NCI-H1105 treated with DMSO at 0.1 percent for 48 hours (cell line): Measurements from ENCODE around the gene MYO1B.
"Not testable (repeated sequence)": the region's sequence is repeated elsewhere in the genome, so short reads cannot be mapped to it uniquely, and the experiment has no call there.

Source experiments
- DNase-seq: peaks from one replicate; lab custom pipeline; 2025; lab: John Stamatoyannopoulos, UW

Gene MYO1B

GRCh38 chr2:191405546-191405945, 160.3 kb downstream of the MYO1B start:
- DNase-seq: no peak

- no peak for DNase-seq
These were observed 165.6 kb downstream of the MYO1B start for GRCh38 chr2:191410646-191411436.

- no peak for DNase-seq
These were observed 166.3 kb downstream of the MYO1B start for GRCh38 chr2:191411472-191411871.

DNA sequence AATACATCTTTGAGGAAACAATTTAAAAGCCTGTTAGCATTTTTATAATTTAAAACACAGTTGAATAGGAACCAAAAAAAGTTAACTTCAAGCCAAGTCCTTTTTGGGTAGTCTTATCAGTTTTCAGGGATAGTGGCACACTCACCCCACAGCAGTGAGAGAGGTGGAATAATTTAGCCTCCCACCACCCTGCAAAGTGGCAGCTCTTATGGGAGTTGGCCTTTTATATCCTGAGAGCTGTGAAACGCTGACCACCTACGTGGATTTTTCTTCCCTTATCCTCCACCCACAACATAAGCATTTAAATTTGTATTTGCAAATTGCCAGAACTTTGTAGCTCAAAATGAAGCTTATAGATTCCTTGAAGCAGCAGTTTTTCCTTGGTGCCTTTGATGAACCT, 167.1 kb downstream of the MYO1B start:
- DNase-seq: no peak

DNA sequence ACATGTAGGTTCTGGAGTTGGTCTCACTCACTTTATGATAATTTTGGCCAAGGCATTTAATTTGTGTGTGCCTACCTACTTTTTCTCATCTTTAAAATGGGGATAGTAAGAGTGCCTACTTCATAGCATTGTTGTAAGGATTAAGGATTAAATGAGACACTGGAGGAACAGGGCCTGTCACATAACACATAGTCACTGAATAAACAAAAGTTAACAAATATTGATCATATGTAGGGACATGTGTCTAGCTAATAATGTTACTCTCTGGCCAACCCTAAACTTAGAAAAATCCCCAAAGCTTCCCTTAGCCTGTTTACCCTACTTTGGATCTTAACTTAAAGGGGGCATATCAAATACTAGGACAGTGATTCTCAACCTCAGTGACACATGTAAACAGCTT, 169.9 kb downstream of the MYO1B start:
- no peak for DNase-seq

DNA sequence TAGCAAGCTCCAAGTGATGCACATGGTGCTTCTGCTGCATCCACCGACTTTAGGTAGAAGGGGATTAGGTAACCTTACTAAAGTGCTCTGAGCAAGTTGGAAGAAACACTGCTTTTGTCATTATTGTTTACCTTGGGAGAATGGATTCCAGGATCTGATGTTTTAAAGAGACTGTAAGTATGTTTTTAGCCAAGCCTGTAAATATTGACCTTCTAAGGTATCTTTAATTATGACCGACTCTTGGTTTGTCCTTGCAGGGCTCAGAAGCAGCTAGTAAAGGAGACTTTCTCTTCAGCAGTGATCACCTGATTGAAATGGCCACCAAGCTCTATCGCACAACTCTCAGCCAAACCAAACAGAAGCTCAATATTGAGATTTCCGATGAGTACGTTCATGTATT, 170.7 kb downstream of the MYO1B start:
- no peak for DNase-seq

DNA sequence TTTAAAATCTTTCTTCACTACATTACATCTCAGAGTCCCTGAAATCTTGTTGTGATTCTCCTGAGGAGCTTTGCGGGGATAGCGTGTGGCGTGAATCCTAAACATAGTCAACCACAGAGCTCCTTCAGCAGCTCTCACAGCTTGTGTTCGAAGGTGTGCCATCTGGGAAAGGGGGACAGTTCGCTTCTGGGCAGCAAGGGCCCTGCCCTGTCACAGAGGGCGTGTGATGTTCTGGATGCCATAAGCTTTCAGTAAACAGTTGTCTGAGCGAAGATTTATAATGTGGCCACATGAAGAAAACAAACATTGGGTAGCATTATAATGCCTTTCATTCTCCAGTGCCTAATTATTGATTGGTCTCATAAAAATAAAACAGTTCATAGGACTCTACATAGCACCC, 172.5 kb downstream of the MYO1B start:
- no peak for DNase-seq

DNA sequence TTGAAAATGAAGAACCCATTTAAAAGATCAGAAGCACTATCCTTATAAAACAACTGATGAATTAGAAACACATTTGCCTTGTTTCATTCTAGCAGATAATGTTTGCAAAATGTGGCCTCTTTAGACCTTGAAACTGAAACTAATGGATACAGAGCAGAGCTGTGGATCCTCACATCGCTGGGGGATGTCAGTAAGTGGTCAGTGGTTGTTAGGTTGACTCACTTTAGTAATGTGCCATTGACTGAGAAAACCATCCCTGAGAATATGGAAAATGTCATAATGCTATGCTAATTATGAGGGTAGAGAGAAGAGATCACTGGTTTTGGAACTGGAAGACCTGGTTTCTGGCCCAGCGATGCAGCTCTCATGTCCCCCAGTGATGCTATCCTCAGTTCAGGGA, 176.7 kb downstream of the MYO1B start:
- DNase-seq: no peak

GRCh38 chr2:191427031-191427430, 181.8 kb downstream of the MYO1B start:
- no peak for DNase-seq

- no peak for DNase-seq
These were observed 182.9 kb downstream of the MYO1B start for GRCh38 chr2:191428141-191428540.

- no peak for DNase-seq
These were observed 185.3 kb downstream of the MYO1B start for GRCh38 chr2:191430476-191430875.

- DNase-seq: no peak
These were observed 186.9 kb downstream of the MYO1B start for GRCh38 chr2:191432121-191432520.

DNA sequence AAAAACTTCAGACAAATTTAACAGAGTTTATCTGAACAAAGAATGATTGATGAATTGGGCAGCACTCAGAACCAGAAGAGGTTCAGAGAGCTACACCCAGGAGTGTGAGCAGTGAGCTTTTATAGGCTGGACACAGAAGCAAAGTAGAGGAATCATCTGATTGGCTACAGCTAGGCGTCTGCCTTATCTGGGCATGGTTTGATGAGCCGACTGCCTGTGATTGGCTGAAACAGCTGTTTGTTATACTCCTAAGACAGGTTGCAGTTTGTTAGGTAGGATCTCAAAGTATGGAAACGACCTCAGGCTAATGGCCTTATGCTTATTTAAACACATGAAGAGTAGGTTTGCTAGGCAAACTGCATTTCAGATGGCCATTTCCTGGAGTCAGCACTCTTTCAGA, 188.9 kb downstream of the MYO1B start:
- DNase-seq: no peak

- DNase-seq: no peak
These were observed 189.9 kb downstream of the MYO1B start for GRCh38 chr2:191435141-191435540.

DNA sequence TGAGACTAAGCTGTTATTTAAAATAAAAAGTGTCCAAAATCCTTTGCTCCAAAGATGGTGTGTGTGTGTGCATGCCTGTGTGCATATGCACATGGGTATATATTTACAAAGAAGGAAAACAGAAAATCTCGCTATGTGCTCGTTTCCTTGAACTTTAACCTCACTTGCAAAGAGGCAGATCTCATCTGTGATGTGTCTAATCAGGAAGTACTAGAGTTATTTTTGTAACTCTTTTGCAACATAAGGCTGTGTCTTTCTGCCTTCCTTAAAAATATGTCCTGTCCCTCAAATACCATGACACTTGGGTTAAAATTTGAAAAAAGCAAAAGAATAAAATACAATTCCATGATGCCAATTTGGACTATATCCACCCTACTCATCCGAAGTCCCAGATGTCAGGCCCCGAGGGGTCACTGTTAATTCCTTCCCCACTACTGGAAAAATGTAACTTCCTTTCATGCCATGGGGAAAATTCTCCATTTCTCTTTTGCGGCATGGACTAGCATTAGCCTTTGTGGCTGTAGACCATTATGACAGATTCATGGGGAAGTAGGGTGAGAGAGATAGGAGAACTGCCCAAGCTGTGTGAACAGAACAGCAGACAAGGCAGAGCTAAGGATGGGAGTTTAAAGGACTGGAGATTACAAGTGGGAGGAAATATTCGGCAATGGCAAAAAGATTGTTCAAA, 191.3 kb downstream of the MYO1B start:
- DNase-seq: no peak

DNA sequence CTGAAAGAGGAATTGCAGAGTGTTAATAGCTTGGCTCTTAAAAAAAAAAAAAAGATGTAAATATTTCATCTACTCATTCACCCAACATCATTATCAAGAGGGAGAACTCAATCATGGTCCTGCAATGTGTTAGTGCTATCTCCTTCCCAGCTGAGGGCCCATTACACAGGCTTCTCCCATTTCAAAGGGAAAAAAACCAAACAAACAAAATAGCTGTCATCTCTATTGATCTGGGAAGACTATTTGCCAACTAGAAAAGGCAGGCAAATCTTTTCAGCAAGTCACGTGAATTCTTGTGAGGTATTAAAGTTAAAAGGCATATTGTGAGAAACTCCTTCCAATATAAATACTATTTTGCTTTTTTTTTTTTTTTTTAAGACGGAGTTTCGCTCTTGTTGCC, 194.3 kb downstream of the MYO1B start:
- DNase-seq: no peak

DNA sequence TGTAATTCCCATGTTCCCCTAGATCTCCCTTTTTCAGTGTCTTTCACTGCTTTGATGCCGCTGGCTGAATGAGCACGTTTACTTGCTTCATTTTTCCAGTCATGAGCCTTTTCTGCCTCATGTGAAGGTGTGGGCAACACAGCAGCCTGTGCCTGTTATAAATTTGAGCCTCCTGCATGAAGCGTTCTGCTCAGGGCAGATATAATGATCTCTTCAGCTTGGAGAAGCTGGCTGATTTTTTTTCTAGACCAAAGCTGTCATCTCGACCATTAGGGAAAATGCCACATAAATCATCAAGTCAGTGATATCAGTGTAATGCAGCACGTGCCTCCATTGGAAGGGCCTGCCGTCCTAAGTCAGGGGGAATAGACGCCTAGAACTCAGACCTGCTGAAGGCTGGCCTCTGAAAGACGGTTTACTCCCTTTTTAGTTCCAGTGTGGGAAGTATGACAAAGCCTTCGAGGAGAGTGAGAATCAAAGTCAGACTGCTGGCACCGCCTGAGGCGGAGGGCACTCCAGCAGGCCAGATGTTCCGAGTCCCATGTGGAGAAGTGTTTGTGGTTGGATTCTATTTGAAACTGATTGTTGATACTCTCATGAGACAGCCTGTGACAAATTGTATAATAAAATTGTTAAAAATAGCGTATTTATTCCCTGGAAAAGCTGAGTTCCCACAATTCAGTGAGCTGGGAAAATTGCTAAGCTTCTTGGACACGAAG, 196.5 kb downstream of the MYO1B start:
- no peak for DNase-seq

GRCh38 chr2:191443446-191443845, 198.2 kb downstream of the MYO1B start:
- no peak for DNase-seq

GRCh38 chr2:191446910-191447309, 201.7 kb downstream of the MYO1B start:
- DNase-seq: no peak

GRCh38 chr2:191451116-191451515, 205.9 kb downstream of the MYO1B start:
- DNase-seq: no peak

DNA sequence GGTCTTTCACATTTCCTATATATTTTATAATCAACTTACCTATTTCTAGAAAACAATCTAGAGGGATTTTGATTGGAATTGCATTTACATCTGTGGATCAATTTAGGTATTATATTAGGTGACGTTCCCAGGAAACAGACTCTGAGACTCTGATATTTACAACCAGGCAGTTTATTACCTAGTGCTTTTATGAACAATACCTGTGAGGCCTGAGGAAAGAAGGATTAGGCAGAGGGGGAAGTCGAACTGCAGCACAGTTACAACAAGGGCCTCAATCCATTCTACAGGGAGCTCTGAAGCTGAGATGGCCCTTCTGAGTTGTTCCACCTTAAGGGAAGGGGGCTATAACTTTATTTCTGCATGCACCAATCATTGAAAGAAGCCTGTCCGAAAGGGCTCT, 206.9 kb downstream of the MYO1B start:
- DNase-seq: no peak

DNA sequence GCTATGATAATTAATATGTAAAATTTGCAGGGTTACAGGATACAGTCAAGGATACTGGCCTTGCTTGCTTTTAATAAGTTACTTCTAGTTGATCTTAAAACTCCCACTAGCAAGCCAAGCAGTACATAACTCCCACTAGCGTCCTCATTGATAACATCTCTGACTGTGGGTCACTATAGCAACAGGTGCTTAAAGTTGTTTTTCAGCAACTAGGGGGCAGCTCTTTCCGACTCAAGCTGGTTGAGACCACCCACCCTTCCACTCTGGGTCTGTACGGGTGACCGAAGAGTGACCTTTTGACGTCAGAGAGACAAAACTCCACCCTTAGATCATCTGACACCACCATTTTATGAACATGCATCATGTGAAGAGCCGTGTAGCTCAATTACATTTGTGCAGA, 208.6 kb downstream of the MYO1B start:
- no peak for DNase-seq

GRCh38 chr2:191456506-191456905, 211.3 kb downstream of the MYO1B start:
- DNase-seq: not testable (repeated sequence)
